OCI-M2 (cell line): Measurements from ENCODE around the gene ABCD3.
"Not testable (repeated sequence)": the region's sequence is repeated elsewhere in the genome, so short reads cannot be mapped to it uniquely, and the experiment has no call there.

ENCODE experiments used
- DNase-seq: peaks from one replicate; lab custom pipeline; 2025; ENCODE audit not compliant: unreplicated experiment; lab: John Stamatoyannopoulos, UW

The ABCD3 gene

GRCh38 chr1:94544706-94545490 is 126.7 kb downstream of the ABCD3 start:
- DNase-seq = no peak

GRCh38 chr1:94549706-94550105 is 131.5 kb downstream of the ABCD3 start:
- no peak for DNase-seq

GRCh38 chr1:94550396-94550795 is 132.2 kb downstream of the ABCD3 start:
- DNase-seq = no peak

GRCh38 chr1:94550800-94551241 is 132.6 kb downstream of the ABCD3 start:
- DNase-seq = no peak

GRCh38 chr1:94551449-94551848 is 133.3 kb downstream of the ABCD3 start:
- no peak for DNase-seq

GRCh38 chr1:94552071-94552586 is 133.9 kb downstream of the ABCD3 start:
- no peak for DNase-seq

GRCh38 chr1:94553323-94553730 is 135.1 kb downstream of the ABCD3 start:
- no peak for DNase-seq

- no peak for DNase-seq
Measured at GRCh38 chr1:94553931-94554330, 135.7 kb downstream of the ABCD3 start.

GRCh38 chr1:94554580-94554979 is 136.4 kb downstream of the ABCD3 start:
- no peak for DNase-seq

- no peak for DNase-seq
Measured at GRCh38 chr1:94555091-94555490, 136.9 kb downstream of the ABCD3 start.

- DNase-seq = no peak
Measured at GRCh38 chr1:94559921-94560320, 141.7 kb downstream of the ABCD3 start.

- DNase-seq = no peak
Measured at GRCh38 chr1:94560333-94560732, 142.1 kb downstream of the ABCD3 start.

GRCh38 chr1:94562519-94563260 is 144.5 kb downstream of the ABCD3 start:
- DNase-seq = no peak

- no peak for DNase-seq
Measured at GRCh38 chr1:94565901-94566300, 147.7 kb downstream of the ABCD3 start.

- not testable (repeated sequence) for DNase-seq
Measured at GRCh38 chr1:94566436-94566835, 148.2 kb downstream of the ABCD3 start.

- not testable (repeated sequence) for DNase-seq
Measured at GRCh38 chr1:94567975-94568607, 149.9 kb downstream of the ABCD3 start.
